CD4-positive, alpha-beta T cell treated with Interleukin-15 for 1 hour (primary cell): ENCODE measurements around the gene ST3GAL2.
A peak's percentile ranks its signal among the peaks of the same experiment; 100 is the strongest.
"Not testable (repeated sequence)": the region's sequence is repeated elsewhere in the genome, so short reads cannot be mapped to it uniquely, and the experiment has no call there.

ENCODE experiments used
- DNase-seq: peaks from one replicate; pipeline ENCODE4 v3.0.0-alpha.2; 2020

The ST3GAL2 gene

GRCh38 chr16:70413572-70413971, 25.3 kb downstream of the ST3GAL2 start:
- DNase-seq: not testable (repeated sequence)

DNA sequence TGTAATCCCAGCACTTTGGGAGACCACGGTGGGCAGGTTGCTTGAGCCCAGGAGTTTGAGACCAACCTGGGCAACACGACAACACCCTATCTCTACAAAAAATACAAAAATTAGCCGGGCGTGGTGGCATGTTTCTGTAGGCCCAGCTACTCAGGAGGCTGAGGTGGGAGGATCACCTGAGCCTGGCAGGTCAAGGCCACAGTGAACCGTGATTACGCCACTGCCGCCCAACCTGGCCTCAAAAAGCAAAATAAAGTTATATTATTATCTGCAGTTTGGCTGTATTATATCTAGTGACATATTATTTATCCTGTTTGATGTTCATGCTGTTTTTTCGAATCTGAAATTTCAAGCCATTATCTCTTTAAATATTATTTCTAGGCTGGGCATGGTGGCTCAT, 26.5 kb downstream of the ST3GAL2 start:
- DNase-seq: no peak

- DNase-seq: no peak
Measured at GRCh38 chr16:70410734-70411133, 28.2 kb downstream of the ST3GAL2 start.

DNA sequence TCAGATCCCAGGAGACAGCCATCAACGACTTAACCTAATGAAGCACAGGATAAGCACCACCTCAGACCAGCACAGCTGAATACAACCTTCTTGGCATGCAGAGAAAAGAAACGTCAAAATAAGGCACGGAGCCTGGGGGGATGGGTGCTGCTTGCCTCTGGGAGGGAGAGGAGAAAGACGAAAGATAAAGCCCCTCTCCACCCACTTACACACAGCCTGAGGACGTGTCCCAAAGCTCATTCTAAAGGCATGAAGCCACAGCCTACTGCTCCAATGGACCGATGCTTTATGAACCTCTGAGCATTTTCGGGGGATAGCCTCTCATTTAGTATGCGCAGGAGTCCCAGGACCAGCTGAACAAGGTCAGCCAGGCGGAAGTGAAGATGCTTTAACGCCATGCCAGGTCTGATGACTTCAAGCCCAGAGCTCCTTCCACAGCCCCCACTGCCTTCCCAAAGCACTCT, 31.1 kb downstream of the ST3GAL2 start:
- DNase-seq: no peak

DNA sequence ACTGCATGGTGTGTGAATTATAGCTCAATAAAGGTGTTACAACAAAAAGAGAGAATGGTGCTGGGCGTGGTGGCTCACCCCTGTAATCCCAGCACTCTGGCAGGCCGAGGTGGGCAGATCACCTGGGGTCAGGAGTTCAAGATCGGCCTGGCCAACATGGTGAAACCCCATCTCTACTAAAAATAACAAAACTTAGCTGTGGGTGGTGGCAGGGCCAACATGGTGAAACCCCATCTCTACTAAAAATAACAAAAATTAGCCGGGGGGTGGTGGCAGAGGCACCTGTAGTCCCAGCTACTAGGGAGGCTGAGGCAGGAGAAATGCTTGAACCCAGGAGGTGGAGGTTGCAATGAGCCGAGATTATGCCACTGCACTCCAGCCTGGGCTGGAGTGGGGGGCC, 32.8 kb downstream of the ST3GAL2 start:
- not testable (repeated sequence) for DNase-seq

GRCh38 chr16:70402916-70403659, 35.8 kb downstream of the ST3GAL2 start:
- DNase-seq: no peak

GRCh38 chr16:70399951-70400350, 38.9 kb downstream of the ST3GAL2 start:
- no peak for DNase-seq

- no peak for DNase-seq
Measured at GRCh38 chr16:70399381-70399780, 39.5 kb downstream of the ST3GAL2 start.

DNA sequence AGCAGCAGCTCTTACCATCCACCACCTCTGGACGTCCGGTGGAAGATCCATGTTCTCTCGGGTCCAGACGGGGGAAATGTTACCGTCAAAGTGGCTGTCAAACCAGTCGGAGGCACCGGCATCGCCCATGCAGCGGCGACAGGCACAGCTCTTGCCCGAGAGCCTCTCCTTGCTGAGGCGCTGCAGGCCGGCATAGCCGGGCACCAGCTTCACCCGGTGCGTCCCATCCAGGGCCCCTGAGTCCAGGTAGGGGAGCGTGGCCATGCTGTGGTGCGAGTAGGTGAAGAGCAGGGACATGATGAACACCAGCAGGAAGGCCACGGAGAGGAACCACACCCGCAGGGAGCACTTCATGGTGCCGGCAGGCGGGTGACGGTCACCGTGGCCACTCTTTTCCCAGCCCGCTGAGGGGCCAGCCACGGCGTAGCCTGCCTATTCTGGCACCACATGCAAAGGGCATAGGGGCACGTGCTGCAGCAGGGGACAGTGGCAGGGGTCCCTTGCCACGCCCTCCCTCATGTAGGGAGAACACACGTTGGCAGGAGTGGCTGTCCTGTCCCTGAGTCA, 40.6 kb downstream of the ST3GAL2 start:
- no peak for DNase-seq

GRCh38 chr16:70396246-70396904, 42.5 kb downstream of the ST3GAL2 start:
- no peak for DNase-seq

GRCh38 chr16:70395345-70395901, 43.5 kb downstream of the ST3GAL2 start:
- DNase-seq: peak; percentile 65

- no peak for DNase-seq
Measured at GRCh38 chr16:70394853-70395252, 44.0 kb downstream of the ST3GAL2 start.

GRCh38 chr16:70393662-70394061, 45.2 kb downstream of the ST3GAL2 start:
- no peak for DNase-seq

- no peak for DNase-seq
Measured at GRCh38 chr16:70392606-70393005, 46.3 kb downstream of the ST3GAL2 start.

DNA sequence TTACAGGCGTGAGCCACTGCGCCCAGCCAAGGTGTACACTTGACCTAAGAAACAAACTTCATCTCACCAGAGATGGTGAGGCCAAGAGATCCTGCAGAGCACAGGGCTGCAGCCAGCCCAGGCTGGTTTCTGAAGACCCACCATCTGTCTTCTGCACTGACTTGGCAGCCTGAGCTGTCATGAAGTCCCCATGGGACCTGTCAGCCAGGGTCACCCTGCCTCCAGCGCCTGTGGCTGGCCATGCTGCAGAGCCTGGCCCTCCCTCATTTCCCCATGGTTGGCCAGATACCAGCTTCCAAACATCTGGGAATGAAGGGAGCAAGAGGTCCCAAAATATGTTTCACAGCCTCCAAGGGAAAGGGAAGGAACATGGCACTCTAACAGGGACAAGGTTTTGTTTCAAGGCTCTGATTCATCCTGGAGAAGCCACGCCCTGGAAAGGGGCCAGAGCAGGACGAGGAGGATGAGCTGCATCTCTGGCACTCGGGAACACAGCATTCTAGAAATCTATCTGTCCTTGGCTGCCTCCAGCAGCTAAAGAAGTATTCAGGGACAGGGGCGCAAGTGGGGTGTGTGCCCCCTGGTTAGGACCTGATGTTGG, 46.9 kb downstream of the ST3GAL2 start:
- no peak for DNase-seq

DNA sequence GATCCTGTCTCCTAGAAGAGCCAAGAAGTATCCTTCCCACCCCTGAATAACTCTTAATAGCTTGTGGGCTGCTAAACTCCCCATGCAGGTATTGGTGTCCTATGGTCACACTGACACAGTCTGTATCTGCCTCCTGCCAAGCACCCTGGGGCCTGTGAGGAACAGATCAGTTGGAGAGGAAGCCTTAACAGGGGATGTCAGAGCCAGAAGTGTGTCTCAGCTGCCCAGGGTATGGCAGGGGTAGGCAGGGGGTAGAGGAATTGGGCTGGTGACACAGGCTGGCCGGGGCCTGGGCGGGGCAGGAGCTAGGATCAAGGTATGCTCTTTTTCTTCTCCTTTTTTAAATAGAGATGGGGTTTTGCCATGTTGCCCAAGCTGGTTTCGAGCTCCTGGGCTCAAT, 47.5 kb downstream of the ST3GAL2 start:
- DNase-seq: no peak

- DNase-seq: no peak
Measured at GRCh38 chr16:70390774-70391173, 48.1 kb downstream of the ST3GAL2 start.

- DNase-seq: no peak
Measured at GRCh38 chr16:70388006-70388680, 50.8 kb downstream of the ST3GAL2 start.

GRCh38 chr16:70386289-70386986, 52.5 kb downstream of the ST3GAL2 start:
- not testable (repeated sequence) for DNase-seq

GRCh38 chr16:70383421-70383960, 55.4 kb downstream of the ST3GAL2 start:
- DNase-seq: no peak

DNA sequence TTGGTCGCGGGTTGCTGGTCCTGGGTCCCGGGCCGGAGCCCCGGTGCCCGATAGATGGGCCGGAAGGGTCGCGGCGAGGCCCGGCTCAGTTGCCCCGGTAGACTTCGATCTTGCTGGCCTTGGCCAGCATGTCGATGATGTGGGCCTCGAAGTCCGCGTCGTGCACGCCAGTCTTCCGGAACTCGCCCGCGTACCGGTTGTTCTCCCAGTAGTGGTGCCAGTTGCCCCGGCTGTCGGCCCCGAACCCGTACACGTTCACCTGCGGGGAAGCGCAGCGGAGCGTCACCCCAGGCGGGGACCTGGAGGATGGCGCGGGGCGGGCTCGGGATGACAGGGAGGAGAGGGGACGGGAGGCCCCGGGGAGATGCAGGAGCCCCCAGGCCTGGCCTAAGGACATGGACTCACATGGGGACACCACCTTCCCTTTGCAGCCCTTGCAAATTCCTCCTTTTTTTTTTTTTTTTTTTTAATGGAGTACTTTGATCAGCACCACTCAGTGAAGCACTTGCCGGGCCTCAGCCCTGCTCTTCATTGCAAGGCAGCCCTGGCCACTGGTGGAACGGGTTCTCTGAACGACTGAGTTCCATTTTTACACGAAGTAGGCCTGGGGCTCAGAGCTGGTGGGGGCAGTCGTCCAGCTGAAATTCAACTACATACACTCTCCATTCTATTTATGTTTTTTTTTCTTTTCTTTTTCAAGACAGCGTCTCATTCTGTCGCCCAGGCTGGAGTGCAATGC, 57.1 kb downstream of the ST3GAL2 start:
- DNase-seq: no peak
